Neural crest cell (in vitro differentiated cells): Measurements from ENCODE around the gene DLEC1. TPM values are rescaled to one million over a fixed set of nuclear protein-coding genes. Genes with fewer than 3 reads are reported as not detected.

ENCODE experiments used
- DNase-seq: peaks from one replicate; pipeline ENCODE4 v3.0.0; 2021; ENCODE audit warnings: low read depth, mixed read lengths, low spot score
- H3K27ac Mint-ChIP-seq: one replicate; pipeline ENCODE4 v1.8.0; 2021; ENCODE audit warnings: mild to moderate bottlenecking, mixed read lengths; ENCODE audit not compliant: unreplicated experiment
- H3K27me3 Mint-ChIP-seq: 2 replicates; pipeline ENCODE4 v1.8.0; 2021; ENCODE audit warnings: low read depth, mild to moderate bottlenecking, mixed read lengths
- H3K36me3 Mint-ChIP-seq: 2 replicates; pipeline ENCODE4 v1.8.0; 2021; ENCODE audit warnings: low read depth, mild to moderate bottlenecking, mixed read lengths
- H3K4me1 Mint-ChIP-seq: 2 replicates; pipeline ENCODE4 v1.8.0; 2021; ENCODE audit warnings: mixed read lengths
- H3K4me3 Mint-ChIP-seq: one replicate; pipeline ENCODE4 v1.8.0; 2021; ENCODE audit warnings: mild to moderate bottlenecking, mixed read lengths
- H3K9me3 Mint-ChIP-seq: 2 replicates; pipeline ENCODE4 v1.8.0; 2021; ENCODE audit warnings: mixed read lengths
- total RNA-seq: library from RNA; stranded (reverse); gene quantifications from 2 replicates; pipeline ENCODE4 v1.2.1, GENCODE V29; 2021
- TF ChIP-seq, protein P1 (sequence below): fragments of 200-600 bp; sonication (generic); conservative IDR thresholded peaks from 2 replicates; pipeline ENCODE4 v1.5.0; 2021; ENCODE audit warnings: antibody characterized with exemption, mild to moderate bottlenecking

Gene DLEC1
- total RNA-seq, 1 donor from 2014 or later, result 1.3 TPM

GRCh38 chr3:38117748-38118420, 78.9 kb downstream of the DLEC1 start:
- no peak overlapping the region for H3K4me3 Mint-ChIP-seq

DNA sequence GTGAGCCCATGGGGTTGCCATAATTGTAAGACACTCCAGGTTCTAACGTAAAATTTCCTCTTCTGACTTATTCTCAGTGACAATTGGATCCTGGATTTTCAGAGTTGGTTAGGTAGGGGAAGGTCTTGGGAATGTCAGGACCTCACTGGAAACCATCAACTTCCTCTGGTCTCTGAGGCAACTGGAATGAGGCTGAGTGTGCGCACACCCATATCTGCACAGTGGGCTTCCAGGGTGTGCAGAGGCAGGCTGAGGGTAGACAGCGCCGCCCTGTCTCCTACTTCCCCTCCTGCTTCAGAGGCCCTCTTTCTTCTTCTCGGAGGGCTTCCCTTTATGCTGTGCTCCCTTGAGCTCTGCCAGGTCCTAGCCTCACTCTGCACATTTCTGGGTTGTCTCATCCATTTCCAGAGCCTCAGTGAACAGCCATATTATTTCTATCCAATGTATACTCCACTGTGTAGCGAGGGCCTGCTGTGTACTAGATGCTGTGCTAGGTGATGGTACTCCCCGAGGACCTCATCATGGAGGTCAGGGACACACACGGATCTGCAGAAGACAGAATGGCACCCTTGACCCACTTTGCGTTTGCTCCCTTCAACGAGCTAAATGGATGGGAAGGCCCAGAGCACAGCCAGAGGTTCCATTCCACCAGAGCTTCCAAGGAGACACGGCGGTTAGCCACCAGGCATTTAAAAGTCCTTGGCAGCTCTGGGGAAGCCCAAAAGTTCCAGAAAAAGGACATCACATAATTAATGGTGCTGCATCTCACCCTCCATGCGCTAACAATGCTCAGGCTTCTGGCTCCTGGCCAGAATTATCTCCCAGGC, 79.6 kb downstream of the DLEC1 start:
- H3K27ac Mint-ChIP-seq, result no peak overlapping the region
- no peak for DNase-seq
- H3K4me3 Mint-ChIP-seq, result no peak overlapping the region
- H3K36me3 Mint-ChIP-seq, result peaks cover 6% of the 10 kb centered on the region
- no peaks in the 10 kb centered on the region for H3K27me3 Mint-ChIP-seq
- H3K9me3 Mint-ChIP-seq, result no peaks in the 10 kb centered on the region
- no peaks in the 10 kb centered on the region for H3K4me1 Mint-ChIP-seq
- TF ChIP-seq, protein P1, sequence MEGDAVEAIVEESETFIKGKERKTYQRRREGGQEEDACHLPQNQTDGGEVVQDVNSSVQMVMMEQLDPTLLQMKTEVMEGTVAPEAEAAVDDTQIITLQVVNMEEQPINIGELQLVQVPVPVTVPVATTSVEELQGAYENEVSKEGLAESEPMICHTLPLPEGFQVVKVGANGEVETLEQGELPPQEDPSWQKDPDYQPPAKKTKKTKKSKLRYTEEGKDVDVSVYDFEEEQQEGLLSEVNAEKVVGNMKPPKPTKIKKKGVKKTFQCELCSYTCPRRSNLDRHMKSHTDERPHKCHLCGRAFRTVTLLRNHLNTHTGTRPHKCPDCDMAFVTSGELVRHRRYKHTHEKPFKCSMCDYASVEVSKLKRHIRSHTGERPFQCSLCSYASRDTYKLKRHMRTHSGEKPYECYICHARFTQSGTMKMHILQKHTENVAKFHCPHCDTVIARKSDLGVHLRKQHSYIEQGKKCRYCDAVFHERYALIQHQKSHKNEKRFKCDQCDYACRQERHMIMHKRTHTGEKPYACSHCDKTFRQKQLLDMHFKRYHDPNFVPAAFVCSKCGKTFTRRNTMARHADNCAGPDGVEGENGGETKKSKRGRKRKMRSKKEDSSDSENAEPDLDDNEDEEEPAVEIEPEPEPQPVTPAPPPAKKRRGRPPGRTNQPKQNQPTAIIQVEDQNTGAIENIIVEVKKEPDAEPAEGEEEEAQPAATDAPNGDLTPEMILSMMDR, result no peak

More at GRCh38 chr3:38117748-38118420, 78.9 kb downstream of the DLEC1 start:
- H3K27me3 Mint-ChIP-seq, result no peaks in the 10 kb centered on the region
- H3K27ac Mint-ChIP-seq, result no peak overlapping the region
- H3K36me3 Mint-ChIP-seq, result peaks cover 3% of the 10 kb centered on the region
- TF ChIP-seq, protein P1, result peak; percentile 70
- no peaks in the 10 kb centered on the region for H3K4me1 Mint-ChIP-seq
- no peaks in the 10 kb centered on the region for H3K9me3 Mint-ChIP-seq
- DNase-seq, result peak; percentile 39

DNA sequence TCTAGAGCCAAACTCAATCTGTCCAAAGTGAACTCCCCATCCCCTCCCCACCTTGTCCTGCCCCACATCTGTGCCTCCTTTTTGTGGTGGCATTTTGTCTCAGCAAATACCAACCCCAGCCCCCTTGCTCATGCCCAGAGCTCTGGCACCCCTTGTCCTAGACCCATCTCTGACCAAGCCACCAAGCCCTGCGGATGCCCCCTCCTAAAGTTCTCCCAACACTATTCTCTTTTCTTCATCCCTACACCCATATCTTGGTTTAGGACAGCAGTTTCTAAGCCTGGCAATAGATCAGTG, 80.2 kb downstream of the DLEC1 start:
- peaks cover 6% of the 10 kb centered on the region for H3K36me3 Mint-ChIP-seq
- DNase-seq, result no peak
- H3K27ac Mint-ChIP-seq, result no peak overlapping the region
- TF ChIP-seq, protein P1, result no peak
- no peaks in the 10 kb centered on the region for H3K27me3 Mint-ChIP-seq
- H3K9me3 Mint-ChIP-seq, result no peaks in the 10 kb centered on the region
- H3K4me1 Mint-ChIP-seq, result no peaks in the 10 kb centered on the region
- no peak overlapping the region for H3K4me3 Mint-ChIP-seq

- no peak overlapping the region for H3K27ac Mint-ChIP-seq
These were observed 81.0 kb downstream of the DLEC1 start for GRCh38 chr3:38119821-38120692.

More at GRCh38 chr3:38119821-38120692, 81.0 kb downstream of the DLEC1 start:
- no peak overlapping the region for H3K4me3 Mint-ChIP-seq
- no peaks in the 10 kb centered on the region for H3K9me3 Mint-ChIP-seq
- DNase-seq, result no peak
- no peaks in the 10 kb centered on the region for H3K27me3 Mint-ChIP-seq
- no peaks in the 10 kb centered on the region for H3K4me1 Mint-ChIP-seq
- TF ChIP-seq, protein P1, result no peak
- peaks cover 10% of the 10 kb centered on the region for H3K36me3 Mint-ChIP-seq
